Skeletal muscle satellite cell (primary cell): ENCODE measurements around the gene BPIFA3.

Experiments
- H3K27me3 ChIP-seq: 2 replicates; pipeline ENCODE4 v1.7.0; 2013; ENCODE audit warnings: low read length; ENCODE audit not compliant: control insufficient read depth, insufficient read depth
- H3K36me3 ChIP-seq: 2 replicates; pipeline ENCODE4 v1.7.0; 2013; ENCODE audit warnings: mild to moderate bottlenecking, control low read depth, low read length; ENCODE audit not compliant: insufficient read depth
- H3K4me1 ChIP-seq: 2 replicates; pipeline ENCODE4 v1.7.0; 2013; ENCODE audit warnings: low read length; ENCODE audit not compliant: control insufficient read depth, insufficient read depth
- H3K4me2 ChIP-seq: 2 replicates; pipeline ENCODE4 v1.7.0; 2013; ENCODE audit warnings: mild to moderate bottlenecking, low read length
- H3K4me3 ChIP-seq: 2 replicates; pipeline ENCODE4 v1.7.0; 2013; ENCODE audit warnings: low read length
- H3K9ac ChIP-seq: 2 replicates; pipeline ENCODE4 v1.7.0; 2013; ENCODE audit warnings: mild to moderate bottlenecking, low read depth, low read length, moderate library complexity
- H3K9me3 ChIP-seq: replicated peaks from 2 replicates; pipeline ENCODE4 v1.7.0; 2013; ENCODE audit warnings: mild to moderate bottlenecking, control low read depth, low read length

BPIFA3 gene

GRCh38 chr20:33242319-33243100, 25.4 kb downstream of the BPIFA3 start:
- peaks cover 33% of the 10 kb centered on the region for H3K27me3 ChIP-seq
- no peaks in the 10 kb centered on the region for H3K9me3 ChIP-seq
- no peak overlapping the region for H3K9ac ChIP-seq
- H3K36me3 ChIP-seq, result no peaks in the 10 kb centered on the region
- H3K4me1 ChIP-seq, result no peaks in the 10 kb centered on the region
- no peak overlapping the region for H3K4me2 ChIP-seq
- no peak overlapping the region for H3K4me3 ChIP-seq

- Histone ChIP-seq H3K27me3 (peaks cover 26% of the 10 kb centered on the region), H3K4me2 (no peak overlapping the region), H3K4me3 (no peak overlapping the region), H3K9me3 (no peaks in the 10 kb centered on the region), H3K9ac (no peak overlapping the region), H3K36me3 (no peaks in the 10 kb centered on the region), H3K4me1 (no peaks in the 10 kb centered on the region)
Measured at GRCh38 chr20:33246077-33246476, 28.9 kb downstream of the BPIFA3 start.

GRCh38 chr20:33249456-33249855, 32.3 kb downstream of the BPIFA3 start:
- peaks cover 13% of the 10 kb centered on the region for H3K27me3 ChIP-seq
- H3K9ac ChIP-seq, result no peak overlapping the region
- H3K4me2 ChIP-seq, result no peak overlapping the region
- no peaks in the 10 kb centered on the region for H3K9me3 ChIP-seq
- H3K4me1 ChIP-seq, result no peaks in the 10 kb centered on the region
- H3K4me3 ChIP-seq, result no peak overlapping the region
- H3K36me3 ChIP-seq, result no peaks in the 10 kb centered on the region

- H3K36me3 ChIP-seq, result no peaks in the 10 kb centered on the region
- no peak overlapping the region for H3K4me3 ChIP-seq
- H3K4me1 ChIP-seq, result no peaks in the 10 kb centered on the region
- no peaks in the 10 kb centered on the region for H3K9me3 ChIP-seq
- peaks cover 8% of the 10 kb centered on the region for H3K27me3 ChIP-seq
- H3K9ac ChIP-seq, result no peak overlapping the region
- H3K4me2 ChIP-seq, result no peak overlapping the region
Measured at GRCh38 chr20:33250666-33251065, 33.5 kb downstream of the BPIFA3 start.

- Histone ChIP-seq H3K4me3 (no peak overlapping the region), H3K9ac (no peak overlapping the region)
Measured at GRCh38 chr20:33251496-33251895, 34.3 kb downstream of the BPIFA3 start.

GRCh38 chr20:33252460-33252859, 35.3 kb downstream of the BPIFA3 start:
- Histone ChIP-seq H3K4me1 (no peaks in the 10 kb centered on the region), H3K4me2 (no peak overlapping the region), H3K36me3 (no peaks in the 10 kb centered on the region), H3K9ac (no peak overlapping the region), H3K4me3 (no peak overlapping the region), H3K9me3 (no peaks in the 10 kb centered on the region), H3K27me3 (peaks cover 4% of the 10 kb centered on the region)

More at GRCh38 chr20:33251496-33251895, 34.3 kb downstream of the BPIFA3 start:
- no peaks in the 10 kb centered on the region for H3K4me1 ChIP-seq
- H3K36me3 ChIP-seq, result no peaks in the 10 kb centered on the region
- H3K9me3 ChIP-seq, result no peaks in the 10 kb centered on the region
- no peak overlapping the region for H3K4me2 ChIP-seq
- H3K27me3 ChIP-seq, result peaks cover 4% of the 10 kb centered on the region

- no peaks in the 10 kb centered on the region for H3K9me3 ChIP-seq
- H3K4me2 ChIP-seq, result no peak overlapping the region
- H3K36me3 ChIP-seq, result no peaks in the 10 kb centered on the region
- no peaks in the 10 kb centered on the region for H3K4me1 ChIP-seq
- no peak overlapping the region for H3K9ac ChIP-seq
- peaks cover 12% of the 10 kb centered on the region for H3K27me3 ChIP-seq
- no peak overlapping the region for H3K4me3 ChIP-seq
Measured at GRCh38 chr20:33255005-33255404, 37.9 kb downstream of the BPIFA3 start.

- no peaks in the 10 kb centered on the region for H3K36me3 ChIP-seq
- no peak overlapping the region for H3K4me2 ChIP-seq
- H3K9me3 ChIP-seq, result no peaks in the 10 kb centered on the region
- no peak overlapping the region for H3K4me3 ChIP-seq
- H3K4me1 ChIP-seq, result no peaks in the 10 kb centered on the region
- H3K9ac ChIP-seq, result no peak overlapping the region
- peaks cover 19% of the 10 kb centered on the region for H3K27me3 ChIP-seq
Measured at GRCh38 chr20:33257237-33257636, 40.1 kb downstream of the BPIFA3 start.

- Histone ChIP-seq H3K4me2 (no peak overlapping the region), H3K4me1 (no peaks in the 10 kb centered on the region), H3K4me3 (no peak overlapping the region), H3K27me3 (peaks cover 29% of the 10 kb centered on the region), H3K36me3 (no peaks in the 10 kb centered on the region), H3K9me3 (no peaks in the 10 kb centered on the region), H3K9ac (no peak overlapping the region)
Measured at GRCh38 chr20:33259371-33259770, 42.2 kb downstream of the BPIFA3 start.

- H3K4me1 ChIP-seq, result no peaks in the 10 kb centered on the region
- H3K4me3 ChIP-seq, result no peak overlapping the region
- H3K9ac ChIP-seq, result no peak overlapping the region
- H3K36me3 ChIP-seq, result no peaks in the 10 kb centered on the region
- H3K9me3 ChIP-seq, result no peaks in the 10 kb centered on the region
- peaks cover 31% of the 10 kb centered on the region for H3K27me3 ChIP-seq
- no peak overlapping the region for H3K4me2 ChIP-seq
Measured at GRCh38 chr20:33261465-33261864, 44.3 kb downstream of the BPIFA3 start.

- peak overlapping the region; percentile 9 for H3K4me2 ChIP-seq
- H3K9me3 ChIP-seq, result no peaks in the 10 kb centered on the region
- no peaks in the 10 kb centered on the region for H3K36me3 ChIP-seq
- no peak overlapping the region for H3K9ac ChIP-seq
- peaks cover 35% of the 10 kb centered on the region for H3K27me3 ChIP-seq
- no peaks in the 10 kb centered on the region for H3K4me1 ChIP-seq
- no peak overlapping the region for H3K4me3 ChIP-seq
Measured at GRCh38 chr20:33262658-33263065, 45.5 kb downstream of the BPIFA3 start.

GRCh38 chr20:33263784-33264183, 46.6 kb downstream of the BPIFA3 start:
- Histone ChIP-seq H3K4me2 (no peak overlapping the region), H3K4me3 (no peak overlapping the region), H3K27me3 (peaks cover 35% of the 10 kb centered on the region), H3K4me1 (no peaks in the 10 kb centered on the region), H3K9me3 (no peaks in the 10 kb centered on the region), H3K36me3 (no peaks in the 10 kb centered on the region), H3K9ac (no peak overlapping the region)
